Lower lobe of right lung (tissue), 2 donors: ENCODE results near the gene ZNF419. TPM values are rescaled to one million over a fixed set of nuclear protein-coding genes. Genes with fewer than 3 reads are reported as not detected.

Source experiments
- ATAC-seq, 2 donors: fragments of 200-7000 bp; cut with Tn5 transposase; one replicate each; pipeline ENCODE4 v1.9.1; 2020 to 2022; ENCODE audit warnings: mild to moderate bottlenecking in 2 of 2, moderate library complexity in 2 of 2
- DNase-seq: peaks from one replicate; pipeline ENCODE4 v3.0.0-alpha.2; 2020
- H3K27ac ChIP-seq: fragments of 200-600 bp; one replicate; pipeline ENCODE4 v1.8.0; 2022
- H3K27me3 ChIP-seq: fragments of 200-600 bp; one replicate; pipeline ENCODE4 v1.8.0; 2022; ENCODE audit warnings: low read depth
- H3K36me3 ChIP-seq: fragments of 200-600 bp; one replicate; pipeline ENCODE4 v1.8.0; 2022; ENCODE audit warnings: mild to moderate bottlenecking
- H3K4me1 ChIP-seq: fragments of 200-600 bp; one replicate; pipeline ENCODE4 v1.8.0; 2022
- H3K4me3 ChIP-seq: fragments of 200-600 bp; one replicate; pipeline ENCODE4 v1.8.0; 2022; ENCODE audit warnings: mild to moderate bottlenecking
- H3K9me3 ChIP-seq: fragments of 200-600 bp; one replicate; pipeline ENCODE4 v1.8.0; 2022
- CTCF ChIP-seq: fragments of 200-600 bp; IDR thresholded peaks from one replicate; pipeline ENCODE4 v1.8.0; 2022; ENCODE audit warnings: antibody characterized with exemption, mild to moderate bottlenecking
- intact Hi-C: fragments of 100-400 bp; cut with DNase I; formaldehyde crosslinking; loops from one replicate; pipeline ENCODE4 v1.11.0; 2022
- total RNA-seq: library from RNA; stranded (reverse); fragmentation: NEBNext Ultra II Directional; extraction: Animal tissue kit (Norgen Biotek cat#: 25700); gene quantifications from one replicate; pipeline ENCODE4 v1.2.1, GENCODE V29; 2021
- donor health status: DM: no; HTN: yes; CAD: no; lungs with severe emphysema.

The ZNF419 gene
- total RNA-seq, 1 donor from 2014 or later = 12.9 TPM

GRCh38 chr19:57527136-57527881 lies 39.8 kb downstream of the ZNF419 start, which contains the start of gene ZNF549:
TSS of gene ZNF549 (plus strand) at chr19:57527356. CDS start at chr19:57527574, 218 bp downstream.
- TF ChIP-seq CTCF = no peak
- Histone ChIP-seq H3K4me3 (peak within 1 kb of the TSS; percentile 87), H3K4me1 (peaks cover 14% of the 10 kb centered on the region), H3K36me3 (peaks cover 14% of the 10 kb centered on the region), H3K27ac (peak within 1 kb of the TSS; percentile 87), H3K27me3 (no peaks in the 10 kb centered on the region), H3K9me3 (peaks cover 21% of the 10 kb centered on the region)
- ATAC-seq (peak; percentile 100), DNase-seq (peak; percentile 90)
- intact Hi-C loops = no loop called here

GRCh38 chr19:57537953-57538547 lies 50.5 kb downstream of the ZNF419 start:
- no peak overlapping the region for H3K27ac ChIP-seq
- no peak for TF ChIP-seq CTCF
- no peak overlapping the region for H3K4me3 ChIP-seq
- intact Hi-C loops = no loop called here
- no peaks in the 10 kb centered on the region for H3K27me3 ChIP-seq
- H3K36me3 ChIP-seq = peaks cover 46% of the 10 kb centered on the region
- H3K9me3 ChIP-seq = peaks cover 100% of the 10 kb centered on the region
- ATAC-seq = no peak
- no peak for DNase-seq
- no peaks in the 10 kb centered on the region for H3K4me1 ChIP-seq

Other genes with a start within 250 kb of the ZNF419 start
- 13.6 TPM for gene ZNF805, start 247.1 kb upstream of the ZNF419 start, total RNA-seq
- gene ZNF460, start 207.3 kb upstream of the ZNF419 start, total RNA-seq = 51.4 TPM
- 5.3 TPM for gene ZNF543, start 167.3 kb upstream of the ZNF419 start, total RNA-seq
- 7.4 TPM for gene ZNF304, start 136.5 kb upstream of the ZNF419 start, total RNA-seq
- gene TRAPPC2B, start 124.2 kb upstream of the ZNF419 start, total RNA-seq = 6.9 TPM
- gene ZNF547, start 124.2 kb upstream of the ZNF419 start, total RNA-seq = 3.4 TPM
- 19.6 TPM for gene ZNF548, start 97.9 kb upstream of the ZNF419 start, total RNA-seq
- 12.6 TPM for gene ZNF17, start 76.6 kb upstream of the ZNF419 start, total RNA-seq
- 6.7 TPM for gene ZNF749, start 52.4 kb upstream of the ZNF419 start, total RNA-seq
- gene VN1R1, start 30.6 kb upstream of the ZNF419 start, total RNA-seq = 0.71 TPM
- 10.0 TPM for gene ZNF772, start 10.2 kb upstream of the ZNF419 start, total RNA-seq
- gene ZNF773, start 12.2 kb downstream of the ZNF419 start, total RNA-seq = 8.4 TPM
- gene ZNF549, start 39.6 kb downstream of the ZNF419 start, total RNA-seq = 6.0 TPM
- 8.8 TPM for gene ZNF550, start 72.1 kb downstream of the ZNF419 start, total RNA-seq
- gene ZNF416, start 91.2 kb downstream of the ZNF419 start, total RNA-seq = 5.4 TPM
- 2.9 TPM for gene ZIK1, start 96.4 kb downstream of the ZNF419 start, total RNA-seq
- gene ZNF530, start 112.1 kb downstream of the ZNF419 start, total RNA-seq = 2.0 TPM
- gene ZNF134, start 126.5 kb downstream of the ZNF419 start, total RNA-seq = 17.4 TPM
- 12.4 TPM for gene ZNF211, start 145.4 kb downstream of the ZNF419 start, total RNA-seq
- 0.24 TPM for gene ZSCAN4, start 181.2 kb downstream of the ZNF419 start, total RNA-seq
- 3.9 TPM for gene ZNF551, start 194.2 kb downstream of the ZNF419 start, total RNA-seq
- gene ZNF154, start 221.5 kb downstream of the ZNF419 start, total RNA-seq = 2.5 TPM
- gene ZNF671, start 239.9 kb downstream of the ZNF419 start, total RNA-seq = 7.3 TPM